HG03521 (cell line): Measurements from ENCODE around the gene AFF1.
"Not testable (repeated sequence)": the region's sequence is repeated elsewhere in the genome, so short reads cannot be mapped to it uniquely, and the experiment has no call there.

Experiments used
- ATAC-seq: cut with Tn5 transposase; IDR thresholded peaks from one replicate; pipeline ENCODE4 v1.9.1; 2021; ENCODE audit warnings: mild to moderate bottlenecking, moderate library complexity; ENCODE audit not compliant: unreplicated experiment

Gene AFF1

GRCh38 chr4:87130985-87131703 is 196.3 kb downstream of the AFF1 start:
- no peak for ATAC-seq

GRCh38 chr4:87132035-87132434 is 197.2 kb downstream of the AFF1 start:
- no peak for ATAC-seq

- no peak for ATAC-seq
Observed at GRCh38 chr4:87133183-87133582, 198.4 kb downstream of the AFF1 start.

- ATAC-seq: no peak
Observed at GRCh38 chr4:87134122-87134521, 199.3 kb downstream of the AFF1 start.

DNA sequence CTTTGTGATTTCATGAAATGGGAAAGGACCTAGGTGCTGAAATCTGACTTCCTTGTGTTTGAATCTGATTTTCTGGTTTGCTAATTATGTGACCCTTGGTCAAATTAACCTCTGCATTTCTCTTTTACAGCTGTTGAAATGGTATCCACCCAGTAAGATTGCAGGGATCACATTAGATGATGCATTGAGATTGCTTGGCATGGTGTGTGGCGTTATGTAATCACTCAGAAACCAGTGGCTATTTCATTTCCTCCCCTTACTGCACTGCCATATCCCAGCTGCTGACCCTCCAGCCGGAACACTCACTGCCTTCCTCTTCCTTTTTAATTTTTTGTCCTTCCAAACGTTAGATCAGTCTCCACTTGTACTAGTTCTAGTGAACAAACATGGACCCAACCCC is 206.6 kb downstream of the AFF1 start:
- ATAC-seq: no peak

DNA sequence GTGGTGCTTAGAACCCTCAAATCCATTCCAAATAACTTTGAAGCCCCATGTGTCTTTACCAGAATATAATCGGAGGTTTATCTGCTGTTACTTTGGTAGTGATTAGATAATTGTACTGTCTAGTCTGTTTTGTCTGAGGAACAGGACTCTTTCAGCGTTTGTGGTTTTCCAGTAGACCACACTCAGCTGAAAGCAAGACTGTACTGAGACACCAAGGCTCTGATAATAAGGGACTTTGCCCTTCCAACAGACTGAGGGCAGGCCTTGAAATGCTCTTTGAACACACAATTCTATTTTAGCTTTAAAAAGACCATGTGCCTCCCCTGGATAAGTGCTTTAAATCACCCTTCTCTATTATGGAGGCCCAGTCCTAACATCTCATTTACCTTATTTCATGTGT is 209.5 kb downstream of the AFF1 start:
- ATAC-seq: no peak

GRCh38 chr4:87145934-87146333 is 211.1 kb downstream of the AFF1 start:
- ATAC-seq: not testable (repeated sequence)

DNA sequence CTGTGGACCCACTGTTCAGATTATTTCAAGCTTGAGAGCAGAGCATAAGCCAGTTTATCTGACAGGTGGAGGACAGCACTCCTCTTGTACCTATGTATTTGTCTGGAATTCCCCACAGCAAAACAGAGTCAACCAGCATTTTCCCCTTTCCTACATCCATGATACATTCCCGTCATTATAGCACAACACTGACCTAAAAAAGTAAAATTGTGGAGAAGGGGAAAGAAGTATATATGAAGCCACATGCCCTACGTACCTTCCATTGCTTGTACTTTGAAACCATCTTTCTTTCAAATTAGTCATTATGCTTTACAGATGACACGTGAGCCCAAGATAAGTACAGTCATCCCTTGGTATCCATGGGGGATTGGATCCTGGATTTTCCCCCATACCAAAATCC is 212.3 kb downstream of the AFF1 start:
- ATAC-seq: no peak

- no peak for ATAC-seq
Observed at GRCh38 chr4:87150498-87151261, 215.9 kb downstream of the AFF1 start.

GRCh38 chr4:87151730-87152129 is 216.9 kb downstream of the AFF1 start:
- no peak for ATAC-seq

- ATAC-seq: no peak
Observed at GRCh38 chr4:87152310-87153041, 217.7 kb downstream of the AFF1 start.

DNA sequence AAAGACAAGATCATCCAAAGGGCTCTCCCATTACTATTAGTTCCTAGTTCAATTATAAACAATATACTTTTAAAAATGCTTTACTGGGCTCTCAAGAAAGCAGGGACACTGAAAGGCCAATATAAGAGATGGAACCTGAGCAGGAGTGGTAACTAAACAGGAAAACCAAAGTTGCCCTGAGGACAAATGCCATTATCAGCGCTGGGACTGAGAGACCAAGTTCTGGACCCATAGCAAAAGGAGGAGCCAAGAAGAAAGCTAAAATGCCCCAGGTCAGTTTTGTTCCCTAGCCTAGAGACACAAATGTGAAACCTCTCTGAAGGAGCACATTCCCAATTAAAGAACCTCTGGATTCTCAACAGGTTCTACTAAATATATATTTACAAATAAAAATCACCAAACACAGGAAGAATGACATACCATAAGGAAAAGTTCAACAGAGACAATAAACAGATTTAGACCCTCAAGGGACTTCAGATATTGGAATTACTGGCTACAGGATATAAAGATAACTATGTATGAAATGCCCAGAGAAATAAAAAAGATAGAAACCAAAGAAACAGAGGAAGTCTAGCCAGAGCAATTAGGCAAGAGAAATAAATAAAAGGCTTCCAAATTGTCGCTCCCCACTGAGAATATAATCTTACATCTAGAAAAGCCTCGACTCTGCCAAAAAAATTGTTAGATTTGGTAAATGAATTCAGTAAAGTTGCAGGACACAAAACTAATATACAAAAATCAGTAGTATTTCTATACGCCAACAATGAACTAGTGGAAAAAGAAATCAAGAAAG is 218.5 kb downstream of the AFF1 start:
- ATAC-seq: no peak

GRCh38 chr4:87165892-87166291 is 231.1 kb downstream of the AFF1 start:
- ATAC-seq: no peak

DNA sequence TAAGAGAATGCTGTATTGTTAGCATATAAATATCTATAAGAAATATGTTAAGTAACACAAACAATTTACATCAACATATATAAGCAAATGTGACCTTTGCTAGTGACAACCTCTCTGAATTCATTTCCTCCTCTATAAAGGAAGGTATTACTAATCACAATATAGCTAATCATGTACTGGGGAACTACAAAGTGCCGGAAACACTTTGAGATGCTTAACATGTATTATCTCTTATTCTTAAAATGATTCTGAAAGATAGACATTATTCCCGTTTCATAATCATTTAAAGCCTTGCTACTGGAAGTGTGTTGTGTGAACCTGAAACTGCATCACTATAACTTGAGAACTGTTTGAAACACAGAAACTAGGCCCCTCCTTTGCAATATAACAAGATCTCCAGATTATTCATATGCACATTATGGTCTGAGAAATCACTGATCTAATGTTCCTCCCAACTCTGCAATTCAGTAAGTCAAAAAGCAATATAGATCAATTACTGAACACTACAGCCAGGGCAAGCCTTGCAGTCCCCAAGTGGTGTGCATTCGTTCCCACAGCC is 231.6 kb downstream of the AFF1 start:
- ATAC-seq: no peak

DNA sequence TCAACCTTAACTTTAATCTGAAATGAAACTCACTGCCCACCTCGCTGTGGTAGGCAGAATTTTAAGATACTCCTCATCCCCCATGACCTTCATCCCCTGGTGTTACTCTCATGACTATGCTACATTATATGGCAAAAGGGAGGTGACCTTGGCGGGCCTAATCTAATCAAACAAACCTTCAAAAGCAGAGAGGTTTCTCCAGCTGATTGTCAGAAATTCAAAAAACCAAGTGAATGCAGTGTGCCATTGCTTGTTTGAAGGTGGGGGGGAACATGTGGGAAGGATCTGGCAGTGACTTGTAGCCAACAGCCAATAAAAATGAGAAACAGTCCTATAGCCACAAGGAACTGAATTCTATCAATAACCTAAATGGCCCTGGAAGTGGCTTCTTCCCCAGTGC is 237.1 kb downstream of the AFF1 start:
- no peak for ATAC-seq

GRCh38 chr4:87174672-87175071 is 239.9 kb downstream of the AFF1 start:
- no peak for ATAC-seq

- ATAC-seq: no peak
Observed at GRCh38 chr4:87179751-87180150, 244.9 kb downstream of the AFF1 start.

GRCh38 chr4:87180767-87181166 is 246.0 kb downstream of the AFF1 start:
- no peak for ATAC-seq

DNA sequence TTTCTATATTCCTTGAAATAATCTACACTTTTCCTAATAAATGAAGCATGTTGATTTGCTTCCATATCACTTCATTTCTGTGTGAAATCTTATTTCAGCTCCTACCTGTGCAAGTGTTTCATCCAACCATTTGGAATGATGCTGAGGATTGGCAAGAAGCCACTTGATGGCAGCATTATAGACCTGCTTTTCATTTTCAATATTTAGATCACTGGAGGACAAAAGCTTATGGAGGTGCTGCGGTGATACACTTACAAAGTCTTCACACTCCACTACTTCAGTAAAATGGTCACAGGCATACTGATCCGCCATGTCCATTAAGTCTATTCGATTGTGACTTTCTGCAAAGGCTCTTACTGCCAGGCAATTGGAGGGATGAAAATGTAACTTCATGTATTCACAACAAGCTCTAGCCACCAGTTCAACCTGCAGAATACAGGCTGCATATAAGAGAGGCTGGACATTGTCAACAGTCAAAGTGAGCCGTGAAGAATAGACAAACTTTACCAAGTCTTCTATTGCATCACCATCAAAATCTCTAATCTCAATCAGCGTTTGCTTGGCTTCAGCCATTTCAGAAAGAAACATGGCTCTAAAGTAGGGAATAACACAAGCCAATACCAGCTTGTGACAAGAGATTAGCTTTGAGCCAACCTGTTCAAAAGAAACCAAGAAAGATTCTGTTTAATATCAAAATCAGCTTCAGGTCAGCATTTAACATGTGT is 250.5 kb downstream of the AFF1 start:
- no peak for ATAC-seq

DNA sequence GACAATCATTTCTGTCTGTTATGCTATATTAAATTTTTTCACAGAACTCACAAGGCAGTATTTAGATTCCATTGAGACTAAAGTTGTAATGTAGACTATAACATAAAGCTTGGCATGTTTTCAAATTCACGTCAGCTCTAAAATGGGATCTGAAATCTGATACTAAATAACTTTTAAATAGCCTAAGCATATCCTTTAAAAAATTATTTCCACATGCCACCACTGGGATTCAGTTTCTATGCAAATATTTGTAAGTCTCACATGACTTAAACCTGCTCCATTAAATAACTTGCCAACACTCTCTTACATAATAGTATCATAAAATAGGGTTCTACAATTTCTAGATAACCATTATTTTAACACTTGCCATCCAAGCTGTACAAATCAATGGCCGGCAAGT is 253.2 kb downstream of the AFF1 start:
- ATAC-seq: no peak
